ENCODE measurements around the gene FASTK.
"Not testable (repeated sequence)": the region's sequence is repeated elsewhere in the genome, so short reads cannot be mapped to it uniquely, and the experiment has no call there.

FASTK gene

DNA sequence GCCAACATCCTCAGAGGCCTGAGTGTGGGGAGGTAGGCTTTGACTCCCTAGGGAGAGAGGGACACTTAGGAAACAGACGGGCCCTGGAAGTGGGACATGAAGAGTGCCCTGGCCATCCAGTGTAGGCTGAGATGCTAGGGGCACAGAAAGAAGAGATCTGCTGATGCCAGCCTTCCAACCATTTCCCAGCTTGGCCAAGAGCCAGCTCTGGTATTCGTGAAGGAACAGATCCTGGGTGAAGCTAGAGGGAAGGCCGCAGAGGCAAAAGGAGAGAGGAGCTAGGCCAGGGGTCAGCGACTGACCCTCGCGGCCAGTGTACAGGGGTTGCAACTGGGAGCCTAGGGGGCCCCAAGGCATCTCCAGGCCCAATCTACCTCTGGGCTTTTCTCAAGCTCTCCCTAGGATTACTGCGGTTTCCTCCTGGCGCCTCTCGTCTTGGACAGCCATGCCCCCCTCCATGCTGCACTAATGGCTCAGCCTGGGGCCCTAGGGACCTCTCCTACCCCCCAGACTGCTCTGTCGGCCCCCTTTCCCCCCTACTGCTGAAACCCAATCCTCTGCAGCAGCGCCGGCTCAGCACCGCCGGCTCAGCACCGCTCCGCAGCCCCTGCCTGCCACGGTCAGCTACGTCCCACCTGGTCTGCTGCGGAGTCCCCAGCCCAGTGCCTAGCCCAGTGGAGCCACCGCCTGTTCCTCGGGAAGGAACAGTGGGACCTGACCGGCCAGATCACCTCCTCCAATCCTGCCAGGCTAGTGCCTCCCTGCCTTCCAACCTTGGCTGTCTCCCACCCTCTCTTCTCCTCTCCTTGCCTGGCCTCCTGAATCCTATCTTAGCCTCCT is 32.4 kb downstream of the FASTK start, which contains the start of gene ASIC3:
Gene ASIC3, plus strand, starts transcription at position 556 of the 840 bp plus-strand sequence. CDS start 355 bp downstream, outside the sequence.
- DNase-seq (ENCODE audit: low spot score) = no peak
- in situ Hi-C loops (cut with MboI; ENCODE audit: low sequenced_read_pairs, unreplicated experiment) = no loop called here
- TF ChIP-seq, protein P1, sequence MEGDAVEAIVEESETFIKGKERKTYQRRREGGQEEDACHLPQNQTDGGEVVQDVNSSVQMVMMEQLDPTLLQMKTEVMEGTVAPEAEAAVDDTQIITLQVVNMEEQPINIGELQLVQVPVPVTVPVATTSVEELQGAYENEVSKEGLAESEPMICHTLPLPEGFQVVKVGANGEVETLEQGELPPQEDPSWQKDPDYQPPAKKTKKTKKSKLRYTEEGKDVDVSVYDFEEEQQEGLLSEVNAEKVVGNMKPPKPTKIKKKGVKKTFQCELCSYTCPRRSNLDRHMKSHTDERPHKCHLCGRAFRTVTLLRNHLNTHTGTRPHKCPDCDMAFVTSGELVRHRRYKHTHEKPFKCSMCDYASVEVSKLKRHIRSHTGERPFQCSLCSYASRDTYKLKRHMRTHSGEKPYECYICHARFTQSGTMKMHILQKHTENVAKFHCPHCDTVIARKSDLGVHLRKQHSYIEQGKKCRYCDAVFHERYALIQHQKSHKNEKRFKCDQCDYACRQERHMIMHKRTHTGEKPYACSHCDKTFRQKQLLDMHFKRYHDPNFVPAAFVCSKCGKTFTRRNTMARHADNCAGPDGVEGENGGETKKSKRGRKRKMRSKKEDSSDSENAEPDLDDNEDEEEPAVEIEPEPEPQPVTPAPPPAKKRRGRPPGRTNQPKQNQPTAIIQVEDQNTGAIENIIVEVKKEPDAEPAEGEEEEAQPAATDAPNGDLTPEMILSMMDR (IDR thresholded peaks at IDR 0.05; ENCODE audit: borderline replicate concordance, control extremely low read depth, extremely low read depth, insufficient read depth, missing control alignments) = no peak

DNA sequence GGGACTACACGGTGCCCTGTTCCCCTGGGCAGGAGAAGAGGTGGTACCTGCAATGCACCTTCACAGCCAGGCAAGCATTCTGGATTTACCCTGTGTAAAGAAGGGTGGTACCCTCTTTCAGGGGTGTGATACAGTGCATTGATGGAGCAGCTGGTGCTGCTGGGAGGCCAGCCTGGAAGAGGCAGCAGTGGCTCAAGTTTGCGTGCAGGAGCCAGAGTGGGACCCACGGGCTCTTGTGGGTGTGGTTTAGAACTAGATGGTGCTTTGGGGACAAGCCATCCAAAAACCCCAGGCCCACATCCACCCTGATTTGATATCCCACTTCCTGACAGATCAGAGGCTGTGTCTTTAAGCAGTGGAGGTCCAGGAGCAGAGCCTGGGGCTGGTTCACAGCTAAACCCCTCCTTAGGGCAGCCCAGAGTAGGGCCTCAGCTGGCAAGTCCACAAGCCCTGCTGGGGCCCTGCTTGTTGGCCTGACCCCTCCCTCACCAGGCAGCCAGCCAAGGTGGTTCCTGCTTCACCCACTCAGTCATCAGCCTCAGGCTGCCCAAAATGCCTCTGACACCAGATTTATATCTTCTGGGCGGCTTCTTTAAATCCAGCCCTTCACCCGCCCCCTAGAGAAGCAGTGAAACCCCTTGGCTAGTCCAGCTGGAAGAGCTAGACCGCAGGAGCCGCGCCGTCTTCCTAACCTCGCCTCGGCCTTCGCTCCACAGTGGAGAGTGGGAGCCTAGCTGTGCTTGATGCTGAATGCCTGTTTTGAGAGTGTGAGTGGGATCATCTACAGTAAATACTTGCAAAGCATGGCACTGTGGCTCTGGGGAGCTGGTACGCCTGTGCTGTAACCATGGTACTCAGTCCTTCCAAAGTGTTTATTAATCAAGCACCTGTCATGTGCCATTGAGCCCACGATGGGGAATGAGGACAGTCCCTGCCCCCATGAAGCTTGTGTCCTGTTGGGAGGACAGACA is 33.7 kb downstream of the FASTK start:
- TF ChIP-seq, protein P1 (IDR thresholded peaks at IDR 0.05; ENCODE audit: borderline replicate concordance, control extremely low read depth, extremely low read depth, insufficient read depth, missing control alignments) = no peak
- no peak for DNase-seq (ENCODE audit: low spot score)
- in situ Hi-C loops (cut with MboI; ENCODE audit: low sequenced_read_pairs, unreplicated experiment) = no loop called here

DNA sequence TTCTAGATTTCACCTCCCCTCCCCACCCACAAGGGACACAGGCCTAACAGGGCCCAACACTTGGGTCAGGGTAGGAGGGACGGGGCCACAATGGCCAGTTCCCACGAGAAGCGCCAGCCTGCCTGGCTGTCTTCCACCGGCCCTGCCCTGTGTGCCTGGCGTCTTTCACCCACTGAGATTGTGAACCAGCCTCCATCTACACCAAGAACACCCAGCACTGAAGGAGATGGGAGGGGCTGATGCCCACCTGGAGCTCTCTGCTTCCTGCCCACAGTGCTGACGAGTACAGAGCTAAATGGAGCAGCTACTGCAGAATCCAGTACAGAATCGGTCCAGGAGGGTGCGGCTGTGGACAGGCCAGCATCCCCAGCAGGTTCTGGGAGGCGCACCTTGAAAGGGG is 34.6 kb downstream of the FASTK start:
- in situ Hi-C loops (cut with MboI; ENCODE audit: low sequenced_read_pairs, unreplicated experiment) = no loop called here
- DNase-seq (ENCODE audit: low spot score) = no peak
- TF ChIP-seq, protein P1 (IDR thresholded peaks at IDR 0.05; ENCODE audit: borderline replicate concordance, control extremely low read depth, extremely low read depth, insufficient read depth, missing control alignments) = no peak

DNA sequence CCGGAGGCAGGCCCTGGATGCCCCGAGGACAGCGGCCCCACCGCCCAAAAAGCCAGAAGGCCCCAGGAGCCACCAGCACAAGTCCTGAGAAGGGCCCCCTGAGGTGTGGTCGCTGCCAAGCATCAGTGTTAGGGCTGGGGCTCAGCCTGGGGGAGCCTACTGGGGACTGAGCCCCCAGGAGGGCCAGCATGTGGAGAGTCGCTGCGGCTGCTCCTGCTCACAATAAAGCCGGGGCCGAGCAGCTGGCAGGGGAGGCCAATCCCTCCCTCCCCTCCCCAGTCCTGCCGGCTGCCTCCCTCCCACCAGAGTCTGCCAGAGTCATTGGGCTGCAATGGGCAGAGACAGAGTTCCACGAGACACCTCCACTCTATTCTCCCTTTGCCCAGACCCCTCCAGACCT is 35.3 kb downstream of the FASTK start:
- DNase-seq (ENCODE audit: low spot score) = no peak
- in situ Hi-C loops (cut with MboI; ENCODE audit: low sequenced_read_pairs, unreplicated experiment) = no loop called here
- TF ChIP-seq, protein P1 (IDR thresholded peaks at IDR 0.05; ENCODE audit: borderline replicate concordance, control extremely low read depth, extremely low read depth, insufficient read depth, missing control alignments) = no peak

DNA sequence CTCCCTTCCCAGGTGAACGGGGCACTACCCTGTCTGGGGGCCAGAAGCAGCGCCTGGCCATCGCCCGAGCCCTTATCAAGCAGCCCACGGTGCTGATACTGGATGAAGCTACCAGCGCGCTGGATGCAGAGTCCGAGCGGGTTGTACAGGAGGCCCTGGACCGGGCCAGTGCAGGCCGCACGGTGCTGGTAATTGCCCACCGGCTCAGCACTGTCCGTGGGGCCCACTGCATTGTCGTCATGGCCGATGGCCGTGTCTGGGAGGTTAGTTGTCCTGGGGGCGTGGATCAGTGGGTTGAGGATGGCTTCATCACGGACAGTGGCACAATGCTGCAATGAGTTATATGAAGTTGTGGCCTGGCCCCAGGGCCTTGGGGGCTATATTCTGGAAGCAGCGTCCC is 36.6 kb downstream of the FASTK start:
- TF ChIP-seq, protein P1 (IDR thresholded peaks at IDR 0.05; ENCODE audit: borderline replicate concordance, control extremely low read depth, extremely low read depth, insufficient read depth, missing control alignments) = no peak
- no peak for DNase-seq (ENCODE audit: low spot score)
- in situ Hi-C loops (cut with MboI; ENCODE audit: low sequenced_read_pairs, unreplicated experiment) = no loop called here

DNA sequence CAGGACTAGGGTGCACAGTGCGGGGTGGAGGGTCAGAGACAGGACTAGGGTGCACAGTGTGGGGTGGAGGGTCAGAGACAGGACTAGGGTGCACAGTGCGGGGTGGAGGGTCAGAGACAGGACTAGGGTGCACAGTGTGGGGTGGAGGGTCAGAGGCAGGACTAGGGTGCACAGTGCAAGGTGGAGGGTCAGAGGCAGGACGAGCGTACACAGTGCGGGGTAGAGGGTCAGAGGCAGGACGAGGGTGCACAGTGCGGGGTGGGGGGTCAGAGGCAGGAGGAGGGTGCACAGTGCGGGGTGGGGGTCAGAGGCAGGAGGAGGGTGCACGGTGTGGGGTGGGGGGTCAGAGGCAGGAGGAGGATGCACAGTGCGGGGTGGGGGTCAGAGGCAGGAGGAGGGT is 37.2 kb downstream of the FASTK start:
- DNase-seq (ENCODE audit: low spot score); in situ Hi-C loops (cut with MboI; ENCODE audit: low sequenced_read_pairs, unreplicated experiment): not testable (repeated sequence)

Data from GM13976 (cell line).